HG02798 (cell line): ENCODE results near the gene GOLGA6L25.
"Not testable (repeated sequence)": the region's sequence is repeated elsewhere in the genome, so short reads cannot be mapped to it uniquely, and the experiment has no call there.

Experiments used
- ATAC-seq: cut with Tn5 transposase; IDR thresholded peaks from one replicate; pipeline ENCODE4 v1.9.1; 2021; ENCODE audit warnings: mild to moderate bottlenecking; ENCODE audit not compliant: unreplicated experiment, poor library complexity

The GOLGA6L25 gene

DNA sequence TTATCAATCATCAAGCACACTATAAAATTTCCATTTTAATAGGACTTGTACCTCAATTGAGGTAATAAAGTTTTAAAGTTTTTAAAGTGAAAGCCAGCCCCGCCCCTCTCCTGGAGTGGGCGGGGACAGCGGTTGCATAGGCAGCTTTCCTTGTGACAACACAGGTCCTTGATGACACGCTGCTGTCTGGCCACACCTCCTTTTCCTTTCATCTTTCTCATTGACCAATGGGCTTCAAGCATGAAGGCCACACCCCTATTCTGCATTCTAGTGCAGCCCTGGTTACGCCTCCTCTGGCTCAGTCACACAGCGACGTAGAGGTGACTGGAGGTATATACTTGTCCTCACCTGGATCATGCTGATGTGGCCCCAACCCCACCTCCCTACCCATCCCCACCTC, at the start of gene GOLGA6L25:
Gene GOLGA6L25 (plus strand): TSS at position 301 of the 400 bp plus-strand sequence. CDS start 61 bp downstream, at position 362.
- not testable (repeated sequence) for ATAC-seq

DNA sequence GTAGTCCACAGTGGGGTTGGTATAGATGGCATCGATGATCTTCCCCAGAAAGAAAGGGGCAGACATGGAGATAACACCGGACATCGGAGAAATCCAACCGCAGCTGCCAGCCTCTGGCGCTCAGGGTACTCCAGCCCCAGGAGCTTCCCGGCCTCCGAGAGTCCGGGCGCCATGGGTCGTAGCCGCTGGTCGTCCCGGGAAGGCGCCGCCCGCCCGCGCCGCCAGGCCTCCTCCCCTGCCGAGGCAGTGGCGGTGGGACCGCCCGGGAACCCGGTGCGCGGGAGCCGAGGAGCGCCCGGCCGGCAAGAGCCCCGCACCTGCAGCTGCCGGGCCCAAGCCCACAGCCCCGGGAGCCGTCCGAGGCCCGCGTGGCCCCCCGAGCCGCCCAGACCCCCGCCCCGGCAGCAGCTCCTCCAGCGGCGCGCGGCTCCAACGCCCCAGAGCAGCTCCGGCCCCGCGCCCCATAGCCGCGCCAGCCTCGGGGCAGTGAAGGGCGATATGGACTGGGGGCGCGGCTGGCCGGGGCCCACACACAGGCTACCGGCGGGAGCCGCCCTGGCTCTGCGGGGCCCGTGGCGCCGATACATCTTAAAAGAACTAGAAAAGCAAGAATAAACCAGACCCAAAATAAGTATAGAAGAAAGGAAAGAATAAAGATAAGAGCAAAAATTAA, 45.0 kb upstream of the GOLGA6L25 start:
- not testable (repeated sequence) for ATAC-seq

GRCh38 chr15:28514128-28514527, 39.2 kb upstream of the GOLGA6L25 start:
- not testable (repeated sequence) for ATAC-seq

GRCh38 chr15:28515208-28515607, 38.2 kb upstream of the GOLGA6L25 start:
- not testable (repeated sequence) for ATAC-seq

GRCh38 chr15:28532954-28533353, 20.4 kb upstream of the GOLGA6L25 start, which contains the start of gene GOLGA8G:
Gene GOLGA8G, minus strand, starts transcription at chr15:28532971. Its CDS starts 62 bp downstream, at chr15:28532909.
- not testable (repeated sequence) for ATAC-seq

DNA sequence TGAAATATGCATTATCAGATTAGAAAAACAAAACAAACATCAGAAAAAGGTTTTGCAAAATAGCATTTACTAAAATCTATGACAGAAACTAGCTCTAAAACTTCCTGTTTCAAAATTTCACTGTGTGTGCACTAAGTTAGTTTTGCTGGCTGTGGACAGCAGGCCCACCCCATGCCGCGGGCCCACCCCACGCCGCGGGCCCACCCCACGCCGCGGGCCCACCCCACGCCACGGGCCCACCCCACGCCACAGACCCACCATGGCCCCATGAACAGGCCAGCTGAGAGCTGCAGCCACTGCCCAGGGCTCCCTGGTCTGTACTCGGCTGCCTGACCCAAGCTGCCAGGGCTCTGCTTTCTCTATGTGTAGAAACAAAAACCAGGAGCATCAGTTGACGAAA, 20.0 kb downstream of the GOLGA6L25 start:
- not testable (repeated sequence) for ATAC-seq

GRCh38 chr15:28588977-28589606, 35.7 kb downstream of the GOLGA6L25 start:
- peak; percentile 58 for ATAC-seq

DNA sequence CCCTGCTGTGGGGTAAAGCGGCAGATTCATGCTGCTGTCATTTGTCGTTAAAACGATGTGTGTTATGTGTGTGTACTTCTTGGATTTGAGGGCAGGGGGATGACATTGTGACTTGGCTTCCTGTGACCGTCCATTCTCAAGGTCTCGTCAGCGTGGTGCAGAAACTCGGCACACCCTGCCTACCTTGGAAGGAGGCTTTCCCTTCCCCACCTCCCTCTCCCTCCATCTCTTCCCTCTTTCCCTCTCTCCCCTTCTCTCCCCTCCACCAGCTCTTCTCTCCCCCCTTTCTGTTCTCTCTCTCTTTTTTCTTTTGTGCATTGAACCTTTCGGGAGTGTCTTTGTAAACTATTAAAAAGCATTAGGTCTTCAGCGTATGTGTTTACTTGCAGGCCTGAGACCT, 36.4 kb downstream of the GOLGA6L25 start:
- ATAC-seq = not testable (repeated sequence)

DNA sequence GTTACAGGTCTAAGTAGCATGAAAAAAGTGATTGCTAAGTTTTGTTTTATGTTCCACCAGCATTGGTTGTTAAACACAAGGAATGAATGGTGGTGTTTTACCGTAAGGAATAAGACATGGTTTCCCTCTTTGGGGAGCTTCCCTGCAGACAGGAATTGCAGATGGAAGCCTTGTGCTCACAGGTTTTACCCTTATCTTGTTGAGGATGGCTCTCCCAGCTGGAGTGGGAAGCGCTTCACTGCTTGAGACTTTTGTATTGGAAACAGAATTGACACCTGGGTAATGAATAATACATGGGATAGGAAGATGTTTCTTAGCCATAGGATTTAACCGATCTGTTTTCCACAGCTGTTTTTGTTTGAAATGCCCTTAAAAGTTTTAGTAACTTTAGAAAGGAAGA, 39.0 kb downstream of the GOLGA6L25 start:
- not testable (repeated sequence) for ATAC-seq

- ATAC-seq = not testable (repeated sequence)
Measured at GRCh38 chr15:28593424-28594129, 40.2 kb downstream of the GOLGA6L25 start.

DNA sequence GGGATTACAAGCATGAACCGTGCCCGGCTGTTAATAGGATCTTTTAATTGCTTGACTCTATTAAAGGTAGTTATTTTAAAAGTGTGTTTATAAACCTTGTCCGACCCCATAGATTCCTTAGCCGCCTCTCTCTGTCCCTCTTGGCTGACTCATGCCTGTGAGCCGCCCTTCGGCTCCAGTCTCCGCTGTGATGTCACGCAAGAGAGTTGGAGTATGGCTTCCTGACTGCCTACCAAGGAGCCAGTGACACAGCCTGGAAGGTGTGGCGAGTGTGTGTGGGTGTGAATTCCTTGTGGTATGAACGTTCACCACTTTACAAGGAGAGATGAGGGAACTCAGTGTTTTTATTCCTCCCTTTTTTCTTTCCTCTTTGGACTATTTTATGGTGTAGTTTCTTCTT, 44.1 kb downstream of the GOLGA6L25 start:
- ATAC-seq = not testable (repeated sequence)

- ATAC-seq = not testable (repeated sequence)
Measured at GRCh38 chr15:28598209-28598608, 44.8 kb downstream of the GOLGA6L25 start.

DNA sequence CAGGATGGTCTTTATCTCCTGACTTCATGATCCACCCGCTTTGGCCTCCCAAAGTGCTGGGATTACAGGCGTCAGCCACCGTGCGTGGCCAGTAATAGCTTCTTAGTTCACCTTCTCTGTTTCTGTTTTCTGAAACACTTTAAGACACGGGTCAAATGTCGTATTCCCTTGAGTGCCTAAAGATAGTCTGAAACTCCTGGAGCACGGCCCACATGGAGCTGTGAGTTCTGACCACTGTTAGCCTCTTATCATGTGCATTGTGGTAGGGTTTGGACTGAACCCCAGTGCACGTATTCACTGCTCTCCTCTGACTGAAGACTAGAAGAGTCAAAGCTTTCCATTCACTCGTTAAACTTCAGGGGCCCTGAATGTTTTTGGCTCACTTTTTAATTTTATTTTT, 48.8 kb downstream of the GOLGA6L25 start:
- not testable (repeated sequence) for ATAC-seq
